HepG2 (cell line): ENCODE measurements around the gene TMEM145. TPM values are rescaled to one million over a fixed set of nuclear protein-coding genes. Genes with fewer than 3 reads are reported as not detected.
A peak's percentile ranks its signal among the peaks of the same experiment; 100 is the strongest.

ENCODE experiments used
- ATAC-seq: fragments of 200-7000 bp; cut with Tn5 transposase; 3 replicates; pipeline ENCODE4 v1.9.1; 2020; ENCODE audit warnings: mild to moderate bottlenecking, moderate library complexity
- BruUV-seq: library from RNA; stranded (reverse); fragments of 400-500 nt; replicated peaks from 2 replicates; lab custom pipeline; 2021; lab: Mats Ljungman, UMichigan
- CTCF ChIA-PET: fragments of 300-600 bp; formaldehyde crosslinking; extraction: SDS; loops from one replicate; lab custom pipeline; 2021; ENCODE audit warnings: low total read pairs, inconsistent platforms, low intra/inter-chr PET ratio; lab: Yijun Ruan, JAX
- POLR2A ChIA-PET: fragments of 350-600 bp; sonication (Branson Sonifier 250); formaldehyde crosslinking; loops from one replicate; lab custom pipeline; 2020; ENCODE audit warnings: antibody characterized with exemption, inconsistent platforms; lab: Yijun Ruan, JAX
- DNase-seq: peaks from one replicate; pipeline ENCODE4 v3.0.0-alpha.2; 2015; ENCODE audit warnings: low spot score
- FAIRE-seq: peaks from 3 replicates; lab custom pipeline; 2011; peaks lifted over from hg19 to GRCh38; lab: Jason Lieb, UNC
- H2AFZ ChIP-seq: one replicate; pipeline ENCODE4 v1.6.1; 2011; ENCODE audit warnings: low read length, inconsistent platforms
- H3K27ac ChIP-seq: fragments of 300-600 bp; 3 replicates; pipeline ENCODE4 v1.8.0; 2011; ENCODE audit warnings: mixed run types, mild to moderate bottlenecking, mixed read lengths, low read length, inconsistent platforms; ENCODE audit not compliant: insufficient read depth; ENCODE audit errors: extremely low read length
- H3K27me3 ChIP-seq, 2 experiments: fragments of 200-600 bp in 1 of 2; 2 replicates in 1 of 2; 3 replicates in 1 of 2; pipeline versions ENCODE4 v1.6.0 to v1.8.0; 2011; ENCODE audit warnings: low read length in 2 of 2, mild to moderate bottlenecking in 2 of 2, moderate library complexity in 2 of 2, inconsistent platforms in 1 of 2; ENCODE audit not compliant: insufficient read depth in 2 of 2, control insufficient read depth in 1 of 2
- H3K36me3 ChIP-seq, 2 experiments: fragments of 200-600 bp in 1 of 2; replicated peaks in 1 of 2; 2 replicates in 1 of 2; 3 replicates in 1 of 2; pipeline versions ENCODE4 v1.5.1 to v1.8.0; 2011; ENCODE audit warnings: low read length in 2 of 2, inconsistent platforms in 1 of 2; ENCODE audit not compliant: insufficient read depth in 2 of 2, control insufficient read depth in 1 of 2
- H3K4me1 ChIP-seq: 2 replicates; pipeline ENCODE4 v1.5.1; 2012; ENCODE audit warnings: low read length, inconsistent platforms; ENCODE audit not compliant: insufficient read depth
- H3K4me2 ChIP-seq: 2 replicates; pipeline ENCODE4 v1.6.0; 2011; ENCODE audit warnings: low read depth, low read length, inconsistent platforms
- H3K4me3 ChIP-seq, 3 experiments: fragments of 200-600 bp in 1 of 3; sonication (generic), shearing (Covaris generic) in 1 of 3; replicated peaks in 1 of 3; 2 replicates each; pipeline ENCODE4 v1.5.1; 2011 to 2016; ENCODE audit warnings: low read length in 3 of 3, inconsistent platforms in 2 of 3, low read depth in 2 of 3, mild to moderate bottlenecking in 2 of 3, control low read depth in 1 of 3, mixed read lengths in 1 of 3; ENCODE audit not compliant: insufficient read depth in 1 of 3
- H3K79me2 ChIP-seq: one replicate; pipeline ENCODE4 v1.6.1; 2011; ENCODE audit warnings: low read length, inconsistent platforms; ENCODE audit not compliant: insufficient read depth
- H3K9ac ChIP-seq: 2 replicates; pipeline ENCODE4 v1.6.0; 2011; ENCODE audit warnings: mild to moderate bottlenecking, low read depth, low read length, inconsistent platforms; ENCODE audit not compliant: insufficient read depth
- H3K9me3 ChIP-seq: 2 replicates; pipeline ENCODE4 v1.5.1; 2012; ENCODE audit warnings: mild to moderate bottlenecking, low read length
- H4K20me1 ChIP-seq: 2 replicates; pipeline ENCODE4 v1.6.0; 2011; ENCODE audit warnings: inconsistent platforms, mild to moderate bottlenecking, low read length, moderate library complexity; ENCODE audit not compliant: insufficient read depth
- KMT2B ChIP-seq: IDR thresholded peaks from 2 replicates; pipeline ENCODE4 v1.6.1; 2016; ENCODE audit warnings: missing genetic modification reagents, missing compliant biosample characterization
- NFIB ChIP-seq: sonication (generic); formaldehyde crosslinking; IDR thresholded peaks from 2 replicates; pipeline ENCODE4 v1.9.0; 2021; ENCODE audit warnings: missing genetic modification reagents, mild to moderate bottlenecking, borderline replicate concordance
- RBFOX2 ChIP-seq: fragments of 200-400 bp; formaldehyde crosslinking; IDR thresholded peaks from 2 replicates; pipeline ENCODE4 v1.6.1; 2017; ENCODE audit warnings: low read depth, mild to moderate bottlenecking, low read length
- ZNF33A ChIP-seq: sonication (generic); formaldehyde crosslinking; IDR thresholded peaks from 2 replicates; pipeline ENCODE4 v1.5.1; 2020; ENCODE audit warnings: missing genetic modification reagents, mild to moderate bottlenecking, moderate library complexity, borderline replicate concordance
- ZNF441 ChIP-seq: sonication (generic); formaldehyde crosslinking; IDR thresholded peaks from 2 replicates; pipeline ENCODE4 v1.7.0; 2021; ENCODE audit warnings: missing genetic modification reagents, borderline replicate concordance
- WGBS: methylation state at CpG from one replicate; pipeline ENCODE4 v1.1.6; 2017; ENCODE audit warnings: low lambda C conversion rate; 5-methylcytosine and 5-hydroxymethylcytosine counted together
- in situ Hi-C: cut with HindIII; loops from 2 replicates; pipeline ENCODE4 v1.10.0; 2017; ENCODE audit warnings: low pct_unique_long_range_greater_than_20kb; ENCODE audit not compliant: extremely low pct_ligation_motif_present
- intact Hi-C: fragments of 100-400 bp; cut with micrococcal nuclease; formaldehyde crosslinking; loops from one replicate; pipeline ENCODE4 v1.10.0; 2022; ENCODE audit not compliant: unreplicated experiment
- polyA plus RNA-seq, 8 experiments: library from polyadenylated mRNA; depleted of rRNA in 3 of 8; stranded (reverse) in 7 of 8; unstranded in 1 of 8; fragments of >200 nt; fragmentation: Illumina TruSeq in 4 of 8; extraction: Trizol in 4 of 8; gene quantifications; 2 replicates each; pipeline versions ENCODE4 v1.2.1 to v1.2.3, GENCODE V29; 2011 to 2016; ENCODE audit warnings: low read depth in 4 of 8, missing spikeins in 1 of 8, mixed read lengths in 1 of 8; ENCODE audit not compliant: insufficient read depth in 1 of 8
- total RNA-seq, 5 experiments: library from RNA; depleted of rRNA; stranded (reverse); fragments of >200 nt; fragmentation: Illumina TruSeq; extraction: Trizol; gene quantifications; 2 replicates each; pipeline ENCODE4 v1.2.3, GENCODE V29; 2016; ENCODE audit warnings: low read depth in 1 of 5
- TF ChIP-seq, protein P1 (sequence below): sonication (generic); formaldehyde crosslinking; conservative IDR thresholded peaks from 2 replicates; pipeline ENCODE4 v1.8.1; 2023; ENCODE audit warnings: missing genetic modification reagents

The TMEM145 gene
- total and polyA plus RNA-seq, 2 of the 13 experiments (the other 11 are each of a cell fraction or from before 2014, with no cell fraction given), result 0.07 to 5.1 TPM

DNA sequence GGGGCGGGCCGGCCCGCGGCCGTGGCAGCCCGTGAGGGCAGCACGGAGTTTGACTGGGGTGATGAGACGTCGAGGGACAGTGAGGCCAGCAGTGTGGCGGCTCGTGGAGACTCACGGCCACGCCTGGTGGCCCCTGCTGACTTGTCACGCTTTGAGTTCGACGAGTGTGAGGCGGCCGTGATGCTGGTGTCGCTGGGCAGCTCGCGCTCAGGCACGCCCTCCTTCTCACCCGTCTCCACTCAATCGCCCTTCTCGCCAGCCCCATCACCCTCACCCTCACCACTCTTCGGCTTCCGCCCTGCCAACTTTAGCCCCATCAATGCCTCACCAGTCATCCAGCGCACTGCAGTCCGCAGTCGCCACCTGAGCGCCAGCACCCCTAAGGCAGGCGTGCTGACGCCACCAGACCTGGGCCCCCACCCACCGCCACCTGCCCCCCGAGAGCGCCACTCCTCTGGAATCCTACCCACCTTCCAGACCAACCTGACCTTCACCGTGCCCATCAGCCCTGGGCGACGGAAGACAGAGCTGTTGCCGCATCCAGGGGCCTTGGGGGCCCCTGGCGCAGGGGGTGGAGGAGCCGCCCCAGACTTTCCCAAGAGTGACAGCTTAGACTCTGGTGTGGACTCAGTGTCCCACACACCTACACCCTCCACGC is 39.6 kb upstream of the TMEM145 start:
- FAIRE-seq (no peak), ATAC-seq (no peak), DNase-seq (no peak)
- Histone ChIP-seq H4K20me1 (no peaks in the 10 kb centered on the region), H3K79me2 (peaks cover 19% of the 10 kb centered on the region), H3K27ac (no peak overlapping the region), H3K4me2 (no peak overlapping the region), H2AFZ (no peak overlapping the region), H3K36me3 (peaks cover 5 to 21% of the 10 kb centered on the region in 2 experiments; a peak in 4 of 5 replicates), H3K4me3 (no peak overlapping the region), H3K4me1 (peaks cover 35% of the 10 kb centered on the region), H3K27me3 (no peaks in the 10 kb centered on the region; a peak in 1 of 5 replicates), H3K9me3 (no peaks in the 10 kb centered on the region), H3K9ac (no peak overlapping the region)
- POLR2A ChIA-PET, result interaction anchor here (1.6 kb wide), 1 partner anchor 27 kb away, joined by 4 read pairs; no protein-coding TSS in a partner anchor
- TF ChIP-seq ZNF441 (CRISPR knock-in tag) (no peak), ZNF33A (no peak), NFIB (CRISPR knock-in tag) (no peak), RBFOX2 (peak; percentile 18; the same call in 1 of the 2 replicates), KMT2B (CRISPR knock-in tag) (no peak)
- TF ChIP-seq, protein P1, sequence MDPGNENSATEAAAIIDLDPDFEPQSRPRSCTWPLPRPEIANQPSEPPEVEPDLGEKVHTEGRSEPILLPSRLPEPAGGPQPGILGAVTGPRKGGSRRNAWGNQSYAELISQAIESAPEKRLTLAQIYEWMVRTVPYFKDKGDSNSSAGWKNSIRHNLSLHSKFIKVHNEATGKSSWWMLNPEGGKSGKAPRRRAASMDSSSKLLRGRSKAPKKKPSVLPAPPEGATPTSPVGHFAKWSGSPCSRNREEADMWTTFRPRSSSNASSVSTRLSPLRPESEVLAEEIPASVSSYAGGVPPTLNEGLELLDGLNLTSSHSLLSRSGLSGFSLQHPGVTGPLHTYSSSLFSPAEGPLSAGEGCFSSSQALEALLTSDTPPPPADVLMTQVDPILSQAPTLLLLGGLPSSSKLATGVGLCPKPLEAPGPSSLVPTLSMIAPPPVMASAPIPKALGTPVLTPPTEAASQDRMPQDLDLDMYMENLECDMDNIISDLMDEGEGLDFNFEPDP, result 0 out of 2 replicates have a peak, but pooled peaks have one; percentile 38
- no TSS peak for BruUV-seq
- intact Hi-C loops, result no loop called here
- CTCF ChIA-PET, result no interaction called here
- in situ Hi-C loops, result no loop called here
- WGBS, result 98% methylated on average over 32 of the region's 43 CpGs
